Mammary epithelial cell (primary cell): ENCODE results near the gene SLC25A45.

Source experiments
- EZH2 ChIP-seq: IDR thresholded peaks from 2 replicates; pipeline ENCODE4 v1.6.1; 2012; ENCODE audit warnings: low read length, inconsistent platforms, borderline replicate concordance
- TF ChIP-seq, protein P1 (sequence below), 2 donors: IDR thresholded peaks in 1 of 2; conservative IDR thresholded peaks in 1 of 2; 2 replicates each; pipeline ENCODE4 v1.5.1; 2011 to 2012; ENCODE audit warnings: inconsistent platforms in 2 of 2, low read length in 2 of 2, mild to moderate bottlenecking in 2 of 2, control low read depth in 1 of 2, low read depth in 1 of 2; ENCODE audit not compliant: insufficient read depth in 1 of 2; ENCODE audit errors: extremely low read depth in 1 of 2

DNA sequence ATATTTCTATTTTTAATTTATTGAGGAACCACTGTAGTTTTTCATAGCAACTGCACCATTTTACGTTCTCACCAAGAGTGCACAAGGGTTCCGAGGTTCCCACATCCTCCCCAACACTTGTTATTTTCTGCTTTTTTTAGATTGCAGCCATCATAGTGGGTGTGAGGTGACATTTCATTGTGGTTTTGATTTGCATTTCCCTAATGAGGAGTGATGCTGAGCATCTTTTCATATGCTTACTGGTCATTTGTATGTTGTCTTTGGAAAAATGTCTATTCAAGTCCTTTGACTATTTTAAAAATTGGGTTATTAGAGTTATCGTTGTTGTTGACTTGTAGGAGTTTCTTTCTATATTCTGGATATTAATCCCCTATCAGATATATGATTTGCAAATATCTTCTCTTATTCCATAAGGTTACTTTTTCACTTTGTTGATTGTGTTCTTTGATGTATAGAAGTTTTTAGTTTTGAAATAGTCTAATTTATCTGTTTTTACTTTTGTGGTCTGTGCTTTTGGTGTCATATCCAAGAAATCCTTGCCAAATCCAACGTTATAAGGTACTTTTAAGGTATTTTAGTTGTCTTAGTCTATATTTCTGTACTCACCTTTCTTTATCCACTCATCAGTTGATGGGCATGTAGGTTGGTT lies 49.1 kb upstream of the SLC25A45 start:
- TF ChIP-seq, protein P1, sequence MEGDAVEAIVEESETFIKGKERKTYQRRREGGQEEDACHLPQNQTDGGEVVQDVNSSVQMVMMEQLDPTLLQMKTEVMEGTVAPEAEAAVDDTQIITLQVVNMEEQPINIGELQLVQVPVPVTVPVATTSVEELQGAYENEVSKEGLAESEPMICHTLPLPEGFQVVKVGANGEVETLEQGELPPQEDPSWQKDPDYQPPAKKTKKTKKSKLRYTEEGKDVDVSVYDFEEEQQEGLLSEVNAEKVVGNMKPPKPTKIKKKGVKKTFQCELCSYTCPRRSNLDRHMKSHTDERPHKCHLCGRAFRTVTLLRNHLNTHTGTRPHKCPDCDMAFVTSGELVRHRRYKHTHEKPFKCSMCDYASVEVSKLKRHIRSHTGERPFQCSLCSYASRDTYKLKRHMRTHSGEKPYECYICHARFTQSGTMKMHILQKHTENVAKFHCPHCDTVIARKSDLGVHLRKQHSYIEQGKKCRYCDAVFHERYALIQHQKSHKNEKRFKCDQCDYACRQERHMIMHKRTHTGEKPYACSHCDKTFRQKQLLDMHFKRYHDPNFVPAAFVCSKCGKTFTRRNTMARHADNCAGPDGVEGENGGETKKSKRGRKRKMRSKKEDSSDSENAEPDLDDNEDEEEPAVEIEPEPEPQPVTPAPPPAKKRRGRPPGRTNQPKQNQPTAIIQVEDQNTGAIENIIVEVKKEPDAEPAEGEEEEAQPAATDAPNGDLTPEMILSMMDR (conservative IDR thresholded peaks at IDR 0.05 in 1 of 2, IDR thresholded peaks at IDR 0.05 in 1 of 2; ENCODE audit: extremely low read depth in 1 of 2, insufficient read depth in 1 of 2, low read depth in 1 of 2, low read length in 2 of 2), result no peak
- TF ChIP-seq EZH2, result no peak
